Activated naive CD4-positive, alpha-beta T cell treated with anti-CD3 and anti-CD28 coated beads, Interleukin-2, amount 50 U/mL, for 72 hours (primary cell): ENCODE measurements around the gene MEGF11. TPM values are rescaled to one million over a fixed set of nuclear protein-coding genes. Genes with fewer than 3 reads are reported as not detected.

Experiments
- ATAC-seq, 2 donors: fragments of 150-1000 bp; cut with Tn5 transposase; 2 replicates each; pipeline ENCODE4 v1.10.0; 2021; ENCODE audit warnings: mild to moderate bottlenecking in 2 of 2, moderate library complexity in 2 of 2
- DNase-seq, 2 donors: peaks; one replicate each; pipeline ENCODE4 v3.0.0; 2021 to 2022; ENCODE audit warnings: low spot score in 2 of 2
- H3K27ac Mint-ChIP-seq, 2 donors: one replicate each; pipeline ENCODE4 v1.8.0; 2022; ENCODE audit warnings: mild to moderate bottlenecking in 2 of 2, mixed read lengths in 2 of 2
- H3K36me3 Mint-ChIP-seq, 2 donors: one replicate each; pipeline ENCODE4 v1.8.0; 2022; ENCODE audit warnings: mixed read lengths in 2 of 2
- H3K9me3 Mint-ChIP-seq, 2 donors: one replicate each; pipeline ENCODE4 v1.8.0; 2022; ENCODE audit warnings: mixed read lengths in 2 of 2
- total RNA-seq, 2 donors: library from RNA; stranded (reverse); gene quantifications; one replicate each; pipeline ENCODE4 v1.2.3, GENCODE V29; 2022

The MEGF11 gene
- total RNA-seq, 2 donors from 2014 or later = not detected

- H3K36me3 Mint-ChIP-seq = no peaks in the 10 kb centered on the region
- no peaks in the 10 kb centered on the region for H3K9me3 Mint-ChIP-seq
- ATAC-seq = no peak
- DNase-seq = no peak
- no peak overlapping the region for H3K27ac Mint-ChIP-seq
Observed at GRCh38 chr15:66107070-66107469, 146.5 kb downstream of the MEGF11 start.

GRCh38 chr15:66105286-66106265 lies 148.0 kb downstream of the MEGF11 start:
- H3K27ac Mint-ChIP-seq = no peak overlapping the region
- ATAC-seq (no peak), DNase-seq (no peak)
- no peaks in the 10 kb centered on the region for H3K36me3 Mint-ChIP-seq
- no peaks in the 10 kb centered on the region for H3K9me3 Mint-ChIP-seq

- H3K27ac Mint-ChIP-seq = no peak overlapping the region
- no peak for ATAC-seq
- DNase-seq = no peak
- no peaks in the 10 kb centered on the region for H3K9me3 Mint-ChIP-seq
- H3K36me3 Mint-ChIP-seq = no peaks in the 10 kb centered on the region
Observed at GRCh38 chr15:66103293-66103590, 150.3 kb downstream of the MEGF11 start.

- DNase-seq (no peak), ATAC-seq (no peak)
- H3K9me3 Mint-ChIP-seq = no peaks in the 10 kb centered on the region
- H3K27ac Mint-ChIP-seq = no peak overlapping the region
- H3K36me3 Mint-ChIP-seq = no peaks in the 10 kb centered on the region
Observed at GRCh38 chr15:66102563-66103292, 150.8 kb downstream of the MEGF11 start.

GRCh38 chr15:66101715-66102395 lies 151.7 kb downstream of the MEGF11 start:
- Mint-ChIP-seq H3K36me3 (no peaks in the 10 kb centered on the region), H3K27ac (no peak overlapping the region), H3K9me3 (no peaks in the 10 kb centered on the region)
- ATAC-seq (no peak), DNase-seq (no peak)

- no peaks in the 10 kb centered on the region for H3K9me3 Mint-ChIP-seq
- no peak overlapping the region for H3K27ac Mint-ChIP-seq
- ATAC-seq = no peak
- H3K36me3 Mint-ChIP-seq = no peaks in the 10 kb centered on the region
- no peak for DNase-seq
Observed at GRCh38 chr15:66100761-66101160, 152.8 kb downstream of the MEGF11 start.

- ATAC-seq = no peak
- DNase-seq = no peak
- H3K27ac Mint-ChIP-seq = no peak overlapping the region
Observed at GRCh38 chr15:66099950-66100671, 153.4 kb downstream of the MEGF11 start.

GRCh38 chr15:66098022-66098363 lies 155.6 kb downstream of the MEGF11 start:
- no peaks in the 10 kb centered on the region for H3K36me3 Mint-ChIP-seq

More at GRCh38 chr15:66099950-66100671, 153.4 kb downstream of the MEGF11 start:
- Mint-ChIP-seq H3K9me3 (no peaks in the 10 kb centered on the region), H3K36me3 (no peaks in the 10 kb centered on the region)

GRCh38 chr15:66097151-66098021 lies 156.2 kb downstream of the MEGF11 start:
- Mint-ChIP-seq H3K9me3 (no peaks in the 10 kb centered on the region), H3K27ac (no peak overlapping the region), H3K36me3 (no peaks in the 10 kb centered on the region)
- ATAC-seq (no peak), DNase-seq (no peak)

More at GRCh38 chr15:66098022-66098363, 155.6 kb downstream of the MEGF11 start:
- Mint-ChIP-seq H3K27ac (no peak overlapping the region), H3K9me3 (no peaks in the 10 kb centered on the region)
- DNase-seq = no peak
- no peak for ATAC-seq

- H3K36me3 Mint-ChIP-seq = no peaks in the 10 kb centered on the region
- ATAC-seq = no peak
- H3K27ac Mint-ChIP-seq = no peak overlapping the region
- DNase-seq = no peak
- no peaks in the 10 kb centered on the region for H3K9me3 Mint-ChIP-seq
Observed at GRCh38 chr15:66096688-66097058, 156.9 kb downstream of the MEGF11 start.

- Mint-ChIP-seq H3K27ac (no peak overlapping the region), H3K36me3 (no peaks in the 10 kb centered on the region), H3K9me3 (no peaks in the 10 kb centered on the region)
- ATAC-seq (no peak), DNase-seq (no peak)
Observed at GRCh38 chr15:66095871-66096687, 157.5 kb downstream of the MEGF11 start.

GRCh38 chr15:66094331-66094730 lies 159.2 kb downstream of the MEGF11 start:
- no peak for DNase-seq
- Mint-ChIP-seq H3K9me3 (no peaks in the 10 kb centered on the region), H3K27ac (no peak overlapping the region), H3K36me3 (no peaks in the 10 kb centered on the region)
- ATAC-seq = no peak

- ATAC-seq (no peak), DNase-seq (no peak)
- H3K27ac Mint-ChIP-seq = no peak overlapping the region
- no peaks in the 10 kb centered on the region for H3K9me3 Mint-ChIP-seq
- H3K36me3 Mint-ChIP-seq = no peaks in the 10 kb centered on the region
Observed at GRCh38 chr15:66092053-66093016, 161.2 kb downstream of the MEGF11 start.

GRCh38 chr15:66089509-66089908 lies 164.0 kb downstream of the MEGF11 start:
- Mint-ChIP-seq H3K9me3 (peaks cover 0 to 1% of the 10 kb centered on the region in 2 donors), H3K27ac (no peak overlapping the region), H3K36me3 (peaks cover 0 to 1% of the 10 kb centered on the region in 2 donors)
- ATAC-seq (no peak), DNase-seq (no peak)
